Measurements from ENCODE around the gene GPR35.

GRCh38 chr2:240628507-240628807 is 3.2 kb downstream of the GPR35 start:
- TF ChIP-seq CTCF (IDR thresholded peaks at IDR 0.05) = no peak
- TF ChIP-seq POLR2A (IDR thresholded peaks at IDR 0.05) = no peak

All from upper lobe of left lung (tissue), 4 donors.